GM12891 (cell line): ENCODE results near the gene CX3CR1. TPM values are rescaled to one million over a fixed set of nuclear protein-coding genes. Genes with fewer than 3 reads are reported as not detected.
"Not testable (repeated sequence)": the region's sequence is repeated elsewhere in the genome, so short reads cannot be mapped to it uniquely, and the experiment has no call there.

ENCODE experiments used
- DNase-seq: peaks from one replicate; pipeline ENCODE4 v3.0.0; 2011; ENCODE audit warnings: low spot score; ENCODE audit not compliant: insufficient read length
- FAIRE-seq: peaks from 2 replicates; lab custom pipeline; 2011; peaks lifted over from hg19 to GRCh38; lab: Jason Lieb, UNC
- PAX5 ChIP-seq: IDR thresholded peaks from 2 replicates; pipeline ENCODE4 v1.6.1; 2011; ENCODE audit warnings: low read length, moderate library complexity, mild to moderate bottlenecking; ENCODE audit not compliant: insufficient read depth, severe bottlenecking
- POLR2A ChIP-seq: IDR thresholded peaks from 2 replicates; pipeline ENCODE4 v1.6.1; 2011; ENCODE audit warnings: low read depth, low read length, control low read depth
- POLR2AphosphoS5 ChIP-seq: IDR thresholded peaks from 2 replicates; pipeline ENCODE4 v1.6.1; 2011; ENCODE audit warnings: low read depth, low read length, control low read depth
- POU2F2 ChIP-seq: IDR thresholded peaks from 2 replicates; pipeline ENCODE4 v1.6.1; 2011; ENCODE audit warnings: low read depth, mild to moderate bottlenecking, control low read depth, low read length, moderate library complexity
- SPI1 ChIP-seq: IDR thresholded peaks from 2 replicates; pipeline ENCODE4 v1.6.1; 2011; ENCODE audit warnings: low read depth, low read length, control low read depth
- TAF1 ChIP-seq: IDR thresholded peaks from 2 replicates; pipeline ENCODE4 v1.6.1; 2011; ENCODE audit warnings: low read depth, low read length, control low read depth
- polyA plus RNA-seq: library from polyadenylated mRNA; unstranded; fragments of >200 nt; gene quantifications from one replicate; pipeline ENCODE4 v1.2.1, GENCODE V29; 2012; ENCODE audit warnings: low read depth, missing spikeins, inconsistent platforms; ENCODE audit not compliant: missing spikeins

Gene CX3CR1, protein sequence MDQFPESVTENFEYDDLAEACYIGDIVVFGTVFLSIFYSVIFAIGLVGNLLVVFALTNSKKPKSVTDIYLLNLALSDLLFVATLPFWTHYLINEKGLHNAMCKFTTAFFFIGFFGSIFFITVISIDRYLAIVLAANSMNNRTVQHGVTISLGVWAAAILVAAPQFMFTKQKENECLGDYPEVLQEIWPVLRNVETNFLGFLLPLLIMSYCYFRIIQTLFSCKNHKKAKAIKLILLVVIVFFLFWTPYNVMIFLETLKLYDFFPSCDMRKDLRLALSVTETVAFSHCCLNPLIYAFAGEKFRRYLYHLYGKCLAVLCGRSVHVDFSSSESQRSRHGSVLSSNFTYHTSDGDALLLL
- 0.10 TPM for polyA plus RNA-seq

- TF ChIP-seq TAF1 (no peak), POLR2AphosphoS5 (no peak), POLR2A (no peak), PAX5 (no peak), POU2F2 (no peak), SPI1 (no peak)
- FAIRE-seq (peak; percentile 16), DNase-seq (no peak)
Observed at GRCh38 chr3:39279745-39280517, at the start of gene CX3CR1. CX3CR1 (minus strand) TSS chr3:39280036; CDS start chr3:39266509, 13,527 bp downstream.

GRCh38 chr3:39329493-39329892 is 49.7 kb upstream of the CX3CR1 start, which contains the start of gene CCR8:
CCR8 (plus strand) TSS chr3:39329709; CDS start chr3:39332332, 2,623 bp downstream.
- no peak for DNase-seq
- FAIRE-seq: no peak
- no peak for TF ChIP-seq SPI1
- TF ChIP-seq PAX5: no peak
- TF ChIP-seq POLR2A: no peak
- TF ChIP-seq TAF1: no peak
- TF ChIP-seq POU2F2: no peak
- TF ChIP-seq POLR2AphosphoS5: no peak

DNA sequence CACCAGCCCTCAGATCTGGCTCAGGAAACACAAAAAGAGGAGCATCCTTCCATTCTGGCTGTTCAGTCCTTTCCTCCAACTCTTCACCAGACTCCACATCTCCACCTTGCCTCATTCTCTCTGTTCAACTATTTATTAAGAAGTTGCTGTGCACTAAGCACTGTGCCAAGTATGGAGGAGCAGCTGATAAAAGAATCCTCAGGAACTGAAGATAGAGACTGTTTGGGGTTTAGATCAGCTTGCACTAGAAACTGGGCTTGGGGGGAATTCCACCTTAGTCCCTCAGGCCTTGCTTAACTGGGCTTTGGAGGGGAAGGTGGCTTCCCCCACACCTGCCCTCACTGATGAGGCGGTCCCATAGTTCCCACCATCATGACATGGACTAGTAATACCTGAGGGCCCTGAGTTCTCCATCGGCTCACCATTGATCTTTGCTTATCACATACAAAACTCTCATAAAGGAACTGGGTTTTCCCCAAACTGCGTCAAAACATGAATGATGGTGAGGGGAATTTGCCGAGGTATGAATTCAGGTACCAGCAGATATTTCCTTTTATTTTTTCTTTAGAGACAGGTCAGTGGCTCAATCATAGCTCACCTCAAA is 48.0 kb upstream of the CX3CR1 start:
- DNase-seq (no peak), FAIRE-seq (peak; percentile 45)
- TF ChIP-seq SPI1: 0 out of 2 replicates have a peak, but pooled peaks have one; percentile 39
- TF ChIP-seq PAX5: no peak

DNA sequence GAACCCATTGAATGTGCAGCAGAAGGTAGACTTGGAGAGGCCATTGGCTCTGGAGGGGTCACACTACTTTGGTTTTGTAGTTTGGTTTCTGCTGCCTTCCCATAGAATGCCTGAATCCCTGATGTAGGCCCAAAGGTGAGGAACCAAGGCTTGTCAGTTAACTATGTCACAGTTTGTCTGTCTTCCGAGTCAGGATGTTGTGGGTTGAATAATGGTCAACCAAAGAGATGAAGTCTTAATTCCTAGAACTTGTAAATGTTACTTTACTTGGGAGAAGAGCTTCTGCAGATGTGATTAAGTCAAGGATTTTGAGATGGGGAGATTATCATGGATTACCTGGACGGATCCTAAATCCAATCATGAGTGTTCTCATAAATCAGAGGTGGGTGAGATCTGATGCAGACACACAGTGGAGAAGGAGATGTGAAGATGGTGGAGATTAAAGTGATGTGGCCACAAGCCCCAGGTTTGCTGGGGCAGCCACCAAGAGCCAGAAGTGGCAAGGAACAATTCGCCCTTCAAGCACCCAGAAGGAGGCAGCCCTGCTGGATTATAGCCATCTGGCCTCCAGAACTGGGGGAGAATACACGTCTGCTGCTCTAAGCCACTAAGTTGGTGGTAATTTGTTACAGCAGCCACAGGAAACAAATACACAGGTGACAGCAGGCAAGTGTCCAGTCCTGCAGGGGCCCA is 47.4 kb upstream of the CX3CR1 start:
- no peak for TF ChIP-seq POLR2AphosphoS5
- no peak for TF ChIP-seq SPI1
- TF ChIP-seq POU2F2: no peak
- TF ChIP-seq POLR2A: no peak
- TF ChIP-seq PAX5: no peak

GRCh38 chr3:39325236-39325635 is 45.4 kb upstream of the CX3CR1 start:
- DNase-seq (no peak), FAIRE-seq (no peak)
- TF ChIP-seq SPI1 (no peak), POLR2A (no peak), POU2F2 (no peak), POLR2AphosphoS5 (no peak), PAX5 (no peak), TAF1 (no peak)

More for the DNA sequence above, 47.4 kb upstream of the CX3CR1 start:
- FAIRE-seq: peak; percentile 51
- no peak for DNase-seq

- DNase-seq: no peak
- peak; percentile 59 for TF ChIP-seq SPI1
- TF ChIP-seq POLR2A: no peak
- no peak for TF ChIP-seq POLR2AphosphoS5
- FAIRE-seq: no peak
Observed at GRCh38 chr3:39323494-39323893, 43.7 kb upstream of the CX3CR1 start.

GRCh38 chr3:39322936-39323335 is 43.1 kb upstream of the CX3CR1 start:
- FAIRE-seq (no peak), DNase-seq (no peak)
- no peak for TF ChIP-seq SPI1
- TF ChIP-seq PAX5: no peak
- TF ChIP-seq POU2F2: no peak
- no peak for TF ChIP-seq POLR2A
- TF ChIP-seq POLR2AphosphoS5: no peak

DNA sequence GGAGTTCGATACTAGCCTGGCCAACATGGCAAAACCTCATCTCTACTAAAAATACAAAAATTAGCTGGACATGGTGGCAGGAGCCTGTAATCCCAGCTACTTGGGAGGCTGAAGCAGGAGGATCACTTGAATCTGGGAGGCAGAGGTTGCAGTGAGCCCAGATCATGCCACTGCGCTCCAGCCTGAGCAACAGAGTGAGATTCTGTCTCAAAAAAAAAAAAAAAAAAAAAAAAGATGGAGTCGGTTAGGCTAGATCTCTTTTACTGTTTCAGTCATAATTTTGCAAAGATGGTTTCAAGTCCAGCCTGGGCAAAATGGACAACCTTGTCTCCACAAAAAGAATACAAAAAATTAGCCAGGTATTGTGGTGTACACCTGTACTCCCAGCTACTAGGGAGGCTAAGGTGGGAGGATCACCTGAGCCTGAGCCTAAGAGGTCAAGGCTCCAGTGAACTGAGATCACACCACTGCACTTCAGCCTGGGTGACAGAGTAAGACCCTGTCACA is 42.4 kb upstream of the CX3CR1 start:
- FAIRE-seq, DNase-seq: not testable (repeated sequence)

- not testable (repeated sequence) for DNase-seq, FAIRE-seq
Observed at GRCh38 chr3:39321574-39321983, 41.7 kb upstream of the CX3CR1 start.

GRCh38 chr3:39319249-39319648 is 39.4 kb upstream of the CX3CR1 start:
- DNase-seq (no peak), FAIRE-seq (no peak)
- TF ChIP-seq POU2F2 (no peak), TAF1 (no peak), SPI1 (no peak), POLR2AphosphoS5 (no peak), PAX5 (no peak)
